SH-SY5Y (cell line): Measurements from ENCODE around the gene SERINC5.

ENCODE experiments used
- GATA2 ChIP-seq: IDR thresholded peaks from 2 replicates; pipeline ENCODE4 v1.6.1; 2011; ENCODE audit warnings: mild to moderate bottlenecking, low read depth, low read length
- GATA3 ChIP-seq: IDR thresholded peaks from 2 replicates; pipeline ENCODE4 v1.6.1; 2011; ENCODE audit warnings: low read depth, mild to moderate bottlenecking, low read length, moderate library complexity

GRCh38 chr5:80238778-80239679 lies 16.8 kb downstream of the SERINC5 start:
- TF ChIP-seq GATA2 (no peak), GATA3 (no peak)
